Tibial nerve (tissue), 4 donors: ENCODE data around the gene PRXL2B. TPM values are rescaled to one million over a fixed set of nuclear protein-coding genes. Genes with fewer than 3 reads are reported as not detected.

Experiments
- DNase-seq, 2 donors: peaks; one replicate each; pipeline ENCODE4 v3.0.0-alpha.2; 2019; ENCODE audit warnings: low spot score in 2 of 2
- H3K27ac ChIP-seq, 4 donors: fragments of 200-600 bp; sonication (generic) in 3 of 4; one replicate each; pipeline ENCODE4 v1.5.1; 2017 to 2019; ENCODE audit warnings: mild to moderate bottlenecking in 1 of 4
- H3K27me3 ChIP-seq, 2 donors: fragments of 200-600 bp; sonication (generic) in 1 of 2; one replicate each; pipeline versions ENCODE4 v1.5.1 to v1.6.0; 2017 to 2019
- H3K36me3 ChIP-seq, 3 donors: fragments of 200-600 bp; sonication (generic); one replicate each; pipeline ENCODE4 v1.5.1; 2018 to 2019
- H3K4me1 ChIP-seq, 4 donors: fragments of 200-600 bp; sonication (generic) in 3 of 4; one replicate each; pipeline ENCODE4 v1.5.1; 2017 to 2019
- H3K4me3 ChIP-seq, 4 donors: fragments of 200-600 bp; sonication (generic) in 3 of 4; one replicate each; pipeline ENCODE4 v1.5.1; 2017 to 2019; ENCODE audit warnings: mild to moderate bottlenecking in 1 of 4, moderate library complexity in 1 of 4
- H3K9me3 ChIP-seq, 4 donors: fragments of 200-600 bp; sonication (generic) in 3 of 4; one replicate each; pipeline ENCODE4 v1.5.1; 2017 to 2019
- CTCF ChIP-seq, 5 experiments: fragments of 200-600 bp in 3 of 5; fragments of 450-650 bp in 2 of 5; sonication (generic) in 3 of 5; IDR thresholded peaks; one replicate each; pipeline ENCODE4 v1.5.1; 2016 to 2019; ENCODE audit warnings: antibody characterized with exemption in 5 of 5, mild to moderate bottlenecking in 3 of 5, moderate library complexity in 2 of 5
- EP300 ChIP-seq, 2 donors: sonication (generic); formaldehyde crosslinking; IDR thresholded peaks; one replicate each; pipeline ENCODE4 v1.6.1; 2017; ENCODE audit warnings: antibody characterized with exemption in 2 of 2, mild to moderate bottlenecking in 1 of 2
- POLR2A ChIP-seq, 2 donors: fragments of 450-650 bp; IDR thresholded peaks; one replicate each; pipeline ENCODE4 v1.6.1; 2017; ENCODE audit warnings: antibody characterized with exemption in 2 of 2, mild to moderate bottlenecking in 2 of 2, moderate library complexity in 2 of 2
- WGBS, 2 donors: methylation state at CpG; one replicate each; pipeline ENCODE4 v1.1.5; 2018; 5-methylcytosine and 5-hydroxymethylcytosine counted together
- total RNA-seq, 4 donors: library from RNA; depleted of rRNA; stranded (reverse); fragments of >200 nt; gene quantifications; one replicate each; pipeline ENCODE4 v1.1.0, GENCODE V29; 2016

PRXL2B gene
- total RNA-seq, 4 donors from 2014 or later = 14.4 to 18.0 (median 16.9) TPM

- TF ChIP-seq CTCF (IDR thresholded peaks at IDR 0.05) (no peak), EP300 (IDR thresholded peaks at IDR 0.05) (no peak), POLR2A (IDR thresholded peaks at IDR 0.05) (no peak)
- Histone ChIP-seq H3K27me3 (peaks cover 0 to 12% of the 10 kb centered on the region in 2 donors), H3K27ac (no peak overlapping the region), H3K4me1 (peaks cover 0 to 40% (median 16%) of the 10 kb centered on the region in 4 donors), H3K4me3 (no peak overlapping the region), H3K9me3 (no peaks in the 10 kb centered on the region), H3K36me3 (peaks cover 0 to 27% (median 0%) of the 10 kb centered on the region in 3 donors)
- 87 to 95% methylated on average over 15 to 25 of the region's 25 CpGs for WGBS, 2 donors
- no peak for DNase-seq
Measured at GRCh38 chr1:2589431-2590232, 3.1 kb downstream of the PRXL2B start.

GRCh38 chr1:2590233-2591141 lies 3.9 kb downstream of the PRXL2B start:
- no peak for DNase-seq
- H3K27me3 ChIP-seq = peaks cover 0 to 14% of the 10 kb centered on the region in 2 donors

GRCh38 chr1:2591233-2591580 lies 4.6 kb downstream of the PRXL2B start:
- Histone ChIP-seq H3K36me3 (peaks cover 0 to 27% (median 0%) of the 10 kb centered on the region in 3 donors), H3K27me3 (peaks cover 0 to 14% of the 10 kb centered on the region in 2 donors), H3K4me1 (peaks cover 0 to 33% (median 9%) of the 10 kb centered on the region in 4 donors), H3K27ac (no peak overlapping the region), H3K4me3 (no peak overlapping the region), H3K9me3 (no peaks in the 10 kb centered on the region)
- WGBS, 2 donors = 82 to 86% methylated on average over 5 of the region's 5 CpGs
- no peak for DNase-seq
- TF ChIP-seq CTCF (IDR thresholded peaks at IDR 0.05) (no peak), EP300 (IDR thresholded peaks at IDR 0.05) (no peak), POLR2A (IDR thresholded peaks at IDR 0.05) (no peak)

More at GRCh38 chr1:2590233-2591141, 3.9 kb downstream of the PRXL2B start:
- Histone ChIP-seq H3K27ac (no peak overlapping the region), H3K36me3 (peaks cover 0 to 27% (median 0%) of the 10 kb centered on the region in 3 donors), H3K4me3 (no peak overlapping the region), H3K4me1 (peaks cover 0 to 33% (median 9%) of the 10 kb centered on the region in 4 donors), H3K9me3 (no peaks in the 10 kb centered on the region)
- no peak for TF ChIP-seq CTCF (IDR thresholded peaks at IDR 0.05)
- 92 to 93% methylated on average over 13 to 27 of the region's 31 CpGs for WGBS, 2 donors

- no peaks in the 10 kb centered on the region for H3K9me3 ChIP-seq
- no peak for DNase-seq
- peaks cover 0 to 27% (median 0%) of the 10 kb centered on the region in 3 donors for H3K36me3 ChIP-seq
- H3K4me3 ChIP-seq = no peak overlapping the region
- no peak overlapping the region for H3K27ac ChIP-seq
- peaks cover 0 to 14% of the 10 kb centered on the region in 2 donors for H3K27me3 ChIP-seq
- no peak for TF ChIP-seq EP300 (IDR thresholded peaks at IDR 0.05)
- TF ChIP-seq POLR2A (IDR thresholded peaks at IDR 0.05) = no peak
- no peak for TF ChIP-seq CTCF (IDR thresholded peaks at IDR 0.05)
- peaks cover 0 to 33% (median 9%) of the 10 kb centered on the region in 4 donors for H3K4me1 ChIP-seq
- 89 to 92% methylated on average over 10 to 12 of the region's 12 CpGs for WGBS, 2 donors
Measured at GRCh38 chr1:2591581-2592261, 5.1 kb downstream of the PRXL2B start.
